Measurements from ENCODE around the gene CAV1. TPM values are rescaled to one million over a fixed set of nuclear protein-coding genes. Genes with fewer than 3 reads are reported as not detected.

Gene CAV1
- total and polyA plus RNA-seq, 7 donors: 57.6 to 120 (median 68.1) TPM

GRCh38 chr7:116601426-116601825, 76.6 kb downstream of the CAV1 start:
- Histone ChIP-seq H3K9me3 (no peaks in the 10 kb centered on the region), H3K27ac (no peak overlapping the region), H3K27me3 (ENCODE audit: insufficient read depth in 3 of 3, low read length in 2 of 3) (no peaks in the 10 kb centered on the region), H3K36me3 (ENCODE audit: insufficient read depth in 1 of 2, low read depth in 1 of 2) (no peaks in the 10 kb centered on the region), H3K4me1 (no peaks in the 10 kb centered on the region), H3K4me3 (no peak overlapping the region)
- DNase-seq (no peak), ATAC-seq (no peak)
- TF ChIP-seq CTCF (IDR thresholded peaks at IDR 0.05): no peak
- intact Hi-C loops (cut with DNase I): no loop called here
- WGBS, 3 donors: 59 to 69% (median 61%) methylated on average over 2 of the region's 2 CpGs

- Histone ChIP-seq H3K27me3 (ENCODE audit: insufficient read depth in 3 of 3, low read length in 2 of 3) (no peaks in the 10 kb centered on the region), H3K4me3 (no peak overlapping the region), H3K4me1 (no peaks in the 10 kb centered on the region), H3K36me3 (ENCODE audit: insufficient read depth in 1 of 2, low read depth in 1 of 2) (no peaks in the 10 kb centered on the region), H3K27ac (no peak overlapping the region), H3K9me3 (no peaks in the 10 kb centered on the region)
- no peak for TF ChIP-seq CTCF (IDR thresholded peaks at IDR 0.05)
- DNase-seq (no peak), ATAC-seq (no peak)
- intact Hi-C loops (cut with DNase I): no loop called here
- 94 to 96% (median 95%) methylated on average over 2 of the region's 2 CpGs for WGBS, 3 donors
Observed at GRCh38 chr7:116607299-116607698, 82.5 kb downstream of the CAV1 start.

GRCh38 chr7:116610210-116610609, 85.4 kb downstream of the CAV1 start:
- ATAC-seq: no peak
- H3K9me3 ChIP-seq: no peaks in the 10 kb centered on the region
- TF ChIP-seq CTCF (IDR thresholded peaks at IDR 0.05): no peak

GRCh38 chr7:116610721-116611120, 85.9 kb downstream of the CAV1 start:
- Histone ChIP-seq H3K36me3 (ENCODE audit: insufficient read depth in 1 of 2, low read depth in 1 of 2) (no peaks in the 10 kb centered on the region), H3K4me1 (no peaks in the 10 kb centered on the region), H3K9me3 (no peaks in the 10 kb centered on the region), H3K27me3 (ENCODE audit: insufficient read depth in 3 of 3, low read length in 2 of 3) (no peaks in the 10 kb centered on the region), H3K27ac (no peak overlapping the region), H3K4me3 (no peak overlapping the region)
- intact Hi-C loops (cut with DNase I): no loop called here
- WGBS, 3 donors: 89 to 96% (median 93%) methylated on average over 2 of the region's 2 CpGs
- no peak for ATAC-seq
- no peak for TF ChIP-seq CTCF (IDR thresholded peaks at IDR 0.05)
- no peak for DNase-seq

More at GRCh38 chr7:116610210-116610609, 85.4 kb downstream of the CAV1 start:
- no peak overlapping the region for H3K27ac ChIP-seq
- WGBS, 3 donors: 76 to 82% (median 79%) methylated on average over 2 of the region's 2 CpGs
- no peaks in the 10 kb centered on the region for H3K27me3 ChIP-seq (ENCODE audit: insufficient read depth in 3 of 3, low read length in 2 of 3)
- H3K4me1 ChIP-seq: no peaks in the 10 kb centered on the region
- no peak for DNase-seq
- intact Hi-C loops (cut with DNase I): no loop called here
- no peaks in the 10 kb centered on the region for H3K36me3 ChIP-seq (ENCODE audit: insufficient read depth in 1 of 2, low read depth in 1 of 2)
- no peak overlapping the region for H3K4me3 ChIP-seq

Other genes starting within 250 kb of the CAV1 start
- gene CAV2, start 25.3 kb upstream of the CAV1 start, total RNA-seq: 10 to 100 TPM; 12.8 to 20.1 (median 19.2) TPM
- gene CAV2, start 25.3 kb upstream of the CAV1 start, polyA plus RNA-seq: 10 to 100 TPM; 10.9 to 15.7 (median 11.7) TPM
- 10 to 100 TPM; 17.8 to 84.1 (median 29.3) TPM for gene MET, start 147.2 kb downstream of the CAV1 start, total RNA-seq
- gene MET, start 147.2 kb downstream of the CAV1 start, polyA plus RNA-seq: 10 to 100 TPM in 2 of 3 donors, 1 to 10 TPM in 1; 5.9 to 50.3 (median 11.0) TPM

All from psoas muscle (tissue), 8 donors.